ENCODE data around the gene HPCAL4.

The HPCAL4 gene

GRCh38 chr1:39652105-39652504, 39.1 kb downstream of the HPCAL4 start:
- H3K27me3 ChIP-seq (ENCODE audit: control insufficient read depth in 1 of 2, insufficient read depth in 2 of 2, low read length in 2 of 2), result peaks cover 0 to 7% of the 10 kb centered on the region in 2 donors
- H3K36me3 ChIP-seq (ENCODE audit: control insufficient read depth in 2 of 2, insufficient read depth in 2 of 2, low read length in 2 of 2), result no peaks in the 10 kb centered on the region
- H3K4me1 ChIP-seq (ENCODE audit: control insufficient read depth, insufficient read depth, low read length), result peaks cover 14% of the 10 kb centered on the region
- no peaks in the 10 kb centered on the region for H3K9me3 ChIP-seq (ENCODE audit: control insufficient read depth in 2 of 2, low read length in 2 of 2)
- H3K4me3 ChIP-seq (ENCODE audit: low read length in 2 of 2), result no peak overlapping the region
- no peak overlapping the region for H3K9ac ChIP-seq (ENCODE audit: low read length in 2 of 2)
- no peak overlapping the region for H3K27ac ChIP-seq (ENCODE audit: low read length)

- Histone ChIP-seq H3K36me3 (ENCODE audit: control insufficient read depth in 2 of 2, insufficient read depth in 2 of 2, low read length in 2 of 2) (no peaks in the 10 kb centered on the region), H3K9me3 (ENCODE audit: control insufficient read depth in 2 of 2, low read length in 2 of 2) (no peaks in the 10 kb centered on the region), H3K27me3 (ENCODE audit: control insufficient read depth in 1 of 2, insufficient read depth in 2 of 2, low read length in 2 of 2) (peaks cover 0 to 8% of the 10 kb centered on the region in 2 donors), H3K4me3 (ENCODE audit: low read length in 2 of 2) (no peak overlapping the region), H3K9ac (ENCODE audit: low read length in 2 of 2) (no peak overlapping the region), H3K4me1 (ENCODE audit: control insufficient read depth, insufficient read depth, low read length) (peaks cover 16% of the 10 kb centered on the region), H3K27ac (ENCODE audit: low read length) (no peak overlapping the region)
These were observed 40.8 kb downstream of the HPCAL4 start for GRCh38 chr1:39650431-39650830.

DNA sequence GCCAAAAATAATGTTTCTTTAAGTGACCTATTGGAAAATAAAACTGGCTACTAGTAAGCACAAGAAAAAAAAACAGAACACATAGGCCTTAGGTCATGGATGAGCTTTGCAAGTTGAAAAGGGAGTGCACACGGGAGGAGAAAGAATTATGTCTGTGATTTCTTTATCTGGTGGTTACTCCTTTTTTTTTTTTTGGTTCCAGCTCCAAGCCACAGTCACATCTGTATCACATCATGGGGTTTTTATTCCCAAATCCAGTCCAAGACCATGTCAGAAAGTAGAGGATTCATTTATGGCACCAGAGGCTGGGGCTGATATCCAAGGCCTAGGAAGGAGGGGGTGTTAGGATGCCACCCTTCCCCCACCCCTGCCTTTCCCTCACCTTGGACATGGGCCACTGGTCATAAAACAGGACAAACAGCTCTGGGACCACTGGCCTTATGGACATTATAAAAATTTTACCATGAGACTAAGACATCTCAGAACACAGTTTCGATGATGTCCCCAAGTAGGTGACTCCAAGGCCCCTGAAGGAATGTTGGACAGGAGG, 41.5 kb downstream of the HPCAL4 start:
- Histone ChIP-seq H3K27me3 (ENCODE audit: control insufficient read depth in 1 of 2, insufficient read depth in 2 of 2, low read length in 2 of 2) (peaks cover 0 to 9% of the 10 kb centered on the region in 2 donors), H3K9ac (ENCODE audit: low read length in 2 of 2) (no peak overlapping the region), H3K36me3 (ENCODE audit: control insufficient read depth in 2 of 2, insufficient read depth in 2 of 2, low read length in 2 of 2) (no peaks in the 10 kb centered on the region), H3K4me1 (ENCODE audit: control insufficient read depth, insufficient read depth, low read length) (peaks cover 16% of the 10 kb centered on the region), H3K9me3 (ENCODE audit: control insufficient read depth in 2 of 2, low read length in 2 of 2) (no peaks in the 10 kb centered on the region), H3K4me3 (ENCODE audit: low read length in 2 of 2) (no peak overlapping the region), H3K27ac (ENCODE audit: low read length) (no peak overlapping the region)

- H3K27ac ChIP-seq (ENCODE audit: low read length), result no peak overlapping the region
- H3K27me3 ChIP-seq (ENCODE audit: control insufficient read depth in 1 of 2, insufficient read depth in 2 of 2, low read length in 2 of 2), result peaks cover 0 to 4% of the 10 kb centered on the region in 2 donors
- H3K9me3 ChIP-seq (ENCODE audit: control insufficient read depth in 2 of 2, low read length in 2 of 2), result no peaks in the 10 kb centered on the region
- no peak overlapping the region for H3K9ac ChIP-seq (ENCODE audit: low read length in 2 of 2)
- H3K4me3 ChIP-seq (ENCODE audit: low read length in 2 of 2), result no peak overlapping the region
- peaks cover 12% of the 10 kb centered on the region for H3K4me1 ChIP-seq (ENCODE audit: control insufficient read depth, insufficient read depth, low read length)
- H3K36me3 ChIP-seq (ENCODE audit: control insufficient read depth in 2 of 2, insufficient read depth in 2 of 2, low read length in 2 of 2), result no peaks in the 10 kb centered on the region
These were observed 42.7 kb downstream of the HPCAL4 start for GRCh38 chr1:39648496-39648895.

DNA sequence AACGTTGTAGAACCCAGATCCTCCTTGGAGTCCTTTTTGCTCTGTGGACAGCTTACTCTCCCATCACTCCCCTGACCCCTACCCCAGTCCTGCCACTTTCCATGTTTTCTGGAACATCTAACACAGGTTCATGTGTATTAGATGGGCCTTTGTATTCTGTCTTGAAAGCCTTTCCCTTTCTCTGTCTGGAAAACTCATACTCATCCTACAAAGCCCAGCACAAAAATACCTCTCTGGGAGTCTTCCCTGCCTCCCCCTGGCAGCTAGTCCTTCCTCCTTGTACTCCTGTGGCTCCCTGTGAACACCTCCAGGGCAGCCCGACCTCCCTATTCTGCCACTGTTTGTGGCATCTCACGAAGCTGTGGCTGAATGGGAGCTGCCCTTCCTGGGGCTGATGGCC, 44.0 kb downstream of the HPCAL4 start:
- no peak overlapping the region for H3K4me3 ChIP-seq (ENCODE audit: low read length in 2 of 2)
- H3K36me3 ChIP-seq (ENCODE audit: control insufficient read depth in 2 of 2, insufficient read depth in 2 of 2, low read length in 2 of 2), result no peaks in the 10 kb centered on the region
- peaks cover 0 to 6% of the 10 kb centered on the region in 2 donors for H3K27me3 ChIP-seq (ENCODE audit: control insufficient read depth in 1 of 2, insufficient read depth in 2 of 2, low read length in 2 of 2)
- H3K4me1 ChIP-seq (ENCODE audit: control insufficient read depth, insufficient read depth, low read length), result peaks cover 6% of the 10 kb centered on the region
- H3K9ac ChIP-seq (ENCODE audit: low read length in 2 of 2), result no peak overlapping the region
- H3K27ac ChIP-seq (ENCODE audit: low read length), result no peak overlapping the region
- no peaks in the 10 kb centered on the region for H3K9me3 ChIP-seq (ENCODE audit: control insufficient read depth in 2 of 2, low read length in 2 of 2)

GRCh38 chr1:39646232-39647081, 44.8 kb downstream of the HPCAL4 start:
- Histone ChIP-seq H3K4me1 (ENCODE audit: control insufficient read depth, insufficient read depth, low read length) (peaks cover 6% of the 10 kb centered on the region), H3K9ac (ENCODE audit: low read length in 2 of 2) (no peak overlapping the region), H3K27me3 (ENCODE audit: control insufficient read depth in 1 of 2, insufficient read depth in 2 of 2, low read length in 2 of 2) (peaks cover 0 to 6% of the 10 kb centered on the region in 2 donors), H3K4me3 (ENCODE audit: low read length in 2 of 2) (no peak overlapping the region), H3K27ac (ENCODE audit: low read length) (no peak overlapping the region), H3K36me3 (ENCODE audit: control insufficient read depth in 2 of 2, insufficient read depth in 2 of 2, low read length in 2 of 2) (no peaks in the 10 kb centered on the region), H3K9me3 (ENCODE audit: control insufficient read depth in 2 of 2, low read length in 2 of 2) (no peaks in the 10 kb centered on the region)

- Histone ChIP-seq H3K9ac (ENCODE audit: low read length in 2 of 2) (no peak overlapping the region), H3K27ac (ENCODE audit: low read length) (no peak overlapping the region), H3K4me3 (ENCODE audit: low read length in 2 of 2) (no peak overlapping the region), H3K4me1 (ENCODE audit: control insufficient read depth, insufficient read depth, low read length) (peaks cover 6% of the 10 kb centered on the region), H3K9me3 (ENCODE audit: control insufficient read depth in 2 of 2, low read length in 2 of 2) (no peaks in the 10 kb centered on the region), H3K36me3 (ENCODE audit: control insufficient read depth in 2 of 2, insufficient read depth in 2 of 2, low read length in 2 of 2) (no peaks in the 10 kb centered on the region), H3K27me3 (ENCODE audit: control insufficient read depth in 1 of 2, insufficient read depth in 2 of 2, low read length in 2 of 2) (peaks cover 0 to 8% of the 10 kb centered on the region in 2 donors)
These were observed 45.7 kb downstream of the HPCAL4 start for GRCh38 chr1:39645411-39646043.

DNA sequence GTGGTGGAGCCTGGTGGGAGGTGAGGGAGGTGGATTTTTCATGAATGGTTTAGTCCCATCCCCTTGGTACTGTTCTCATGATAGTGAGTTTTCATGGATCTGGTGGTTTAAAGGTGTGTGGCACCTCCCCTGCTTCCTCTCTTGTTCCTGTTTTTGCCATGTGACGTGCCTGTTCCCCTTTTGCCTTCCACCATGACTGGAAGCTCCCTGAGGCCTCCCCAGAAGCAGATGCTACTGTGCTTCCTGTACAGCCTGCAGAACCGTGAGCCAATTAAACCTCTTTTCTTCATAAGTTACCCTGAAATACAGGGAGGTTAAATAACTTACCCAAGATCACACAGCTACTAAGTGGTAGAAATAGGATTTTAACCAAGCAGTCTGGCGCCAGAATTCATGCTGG, 47.5 kb downstream of the HPCAL4 start:
- H3K36me3 ChIP-seq (ENCODE audit: control insufficient read depth in 2 of 2, insufficient read depth in 2 of 2, low read length in 2 of 2), result no peaks in the 10 kb centered on the region
- no peak overlapping the region for H3K4me3 ChIP-seq (ENCODE audit: low read length in 2 of 2)
- peaks cover 6% of the 10 kb centered on the region for H3K4me1 ChIP-seq (ENCODE audit: control insufficient read depth, insufficient read depth, low read length)
- no peaks in the 10 kb centered on the region for H3K9me3 ChIP-seq (ENCODE audit: control insufficient read depth in 2 of 2, low read length in 2 of 2)
- no peak overlapping the region for H3K27ac ChIP-seq (ENCODE audit: low read length)
- H3K27me3 ChIP-seq (ENCODE audit: control insufficient read depth in 1 of 2, insufficient read depth in 2 of 2, low read length in 2 of 2), result peaks cover 16% of the 10 kb centered on the region in 2 donors
- no peak overlapping the region for H3K9ac ChIP-seq (ENCODE audit: low read length in 2 of 2)

- Histone ChIP-seq H3K27me3 (ENCODE audit: control insufficient read depth in 1 of 2, insufficient read depth in 2 of 2, low read length in 2 of 2) (peaks cover 21 to 25% of the 10 kb centered on the region in 2 donors), H3K4me1 (ENCODE audit: control insufficient read depth, insufficient read depth, low read length) (peaks cover 6% of the 10 kb centered on the region), H3K27ac (ENCODE audit: low read length) (no peak overlapping the region), H3K36me3 (ENCODE audit: control insufficient read depth in 2 of 2, insufficient read depth in 2 of 2, low read length in 2 of 2) (no peaks in the 10 kb centered on the region), H3K9me3 (ENCODE audit: control insufficient read depth in 2 of 2, low read length in 2 of 2) (no peaks in the 10 kb centered on the region), H3K9ac (ENCODE audit: low read length in 2 of 2) (no peak overlapping the region), H3K4me3 (ENCODE audit: low read length in 2 of 2) (no peak overlapping the region)
These were observed 48.4 kb downstream of the HPCAL4 start for GRCh38 chr1:39642796-39643195.

- Histone ChIP-seq H3K9me3 (ENCODE audit: control insufficient read depth in 2 of 2, low read length in 2 of 2) (no peaks in the 10 kb centered on the region), H3K4me3 (ENCODE audit: low read length in 2 of 2) (no peak overlapping the region), H3K36me3 (ENCODE audit: control insufficient read depth in 2 of 2, insufficient read depth in 2 of 2, low read length in 2 of 2) (no peaks in the 10 kb centered on the region), H3K4me1 (ENCODE audit: control insufficient read depth, insufficient read depth, low read length) (no peaks in the 10 kb centered on the region), H3K27ac (ENCODE audit: low read length) (no peak overlapping the region), H3K27me3 (ENCODE audit: control insufficient read depth in 1 of 2, insufficient read depth in 2 of 2, low read length in 2 of 2) (peaks cover 30 to 38% of the 10 kb centered on the region in 2 donors), H3K9ac (ENCODE audit: low read length in 2 of 2) (no peak overlapping the region)
These were observed 50.4 kb downstream of the HPCAL4 start for GRCh38 chr1:39640861-39641260.
